WI38 (cell line): ENCODE data around the gene PARP12.

Source experiments
- H3K4me3 ChIP-seq: 2 replicates; pipeline ENCODE4 v1.5.1; 2011; ENCODE audit warnings: low read depth, mild to moderate bottlenecking, control low read depth, low read length
- TF ChIP-seq, protein P1 (sequence below): IDR thresholded peaks from 2 replicates; pipeline ENCODE4 v1.5.1; 2012; ENCODE audit warnings: low read depth, mild to moderate bottlenecking, control low read depth, low read length

Gene PARP12

DNA sequence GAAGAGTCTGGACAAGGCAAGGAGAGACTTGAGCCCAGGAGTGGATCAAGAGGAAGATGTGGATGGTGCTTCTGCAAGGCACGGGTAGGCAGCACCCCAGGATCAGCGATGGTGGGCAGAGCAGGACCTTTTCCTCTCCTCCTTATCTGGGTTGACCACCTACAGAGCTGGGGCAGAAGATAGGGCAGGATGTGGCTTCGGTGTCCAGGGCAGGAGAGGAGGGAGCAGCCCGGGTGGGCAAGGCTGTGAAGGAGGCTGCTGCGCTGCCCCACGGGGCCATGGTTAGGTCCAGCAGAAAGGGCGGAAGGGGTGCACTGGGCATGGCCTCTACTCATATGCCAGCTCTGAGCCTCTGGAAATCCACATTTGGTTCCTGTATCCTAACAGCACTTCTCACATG lies 20.0 kb upstream of the PARP12 start:
- TF ChIP-seq, protein P1, sequence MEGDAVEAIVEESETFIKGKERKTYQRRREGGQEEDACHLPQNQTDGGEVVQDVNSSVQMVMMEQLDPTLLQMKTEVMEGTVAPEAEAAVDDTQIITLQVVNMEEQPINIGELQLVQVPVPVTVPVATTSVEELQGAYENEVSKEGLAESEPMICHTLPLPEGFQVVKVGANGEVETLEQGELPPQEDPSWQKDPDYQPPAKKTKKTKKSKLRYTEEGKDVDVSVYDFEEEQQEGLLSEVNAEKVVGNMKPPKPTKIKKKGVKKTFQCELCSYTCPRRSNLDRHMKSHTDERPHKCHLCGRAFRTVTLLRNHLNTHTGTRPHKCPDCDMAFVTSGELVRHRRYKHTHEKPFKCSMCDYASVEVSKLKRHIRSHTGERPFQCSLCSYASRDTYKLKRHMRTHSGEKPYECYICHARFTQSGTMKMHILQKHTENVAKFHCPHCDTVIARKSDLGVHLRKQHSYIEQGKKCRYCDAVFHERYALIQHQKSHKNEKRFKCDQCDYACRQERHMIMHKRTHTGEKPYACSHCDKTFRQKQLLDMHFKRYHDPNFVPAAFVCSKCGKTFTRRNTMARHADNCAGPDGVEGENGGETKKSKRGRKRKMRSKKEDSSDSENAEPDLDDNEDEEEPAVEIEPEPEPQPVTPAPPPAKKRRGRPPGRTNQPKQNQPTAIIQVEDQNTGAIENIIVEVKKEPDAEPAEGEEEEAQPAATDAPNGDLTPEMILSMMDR: no peak
- no peak overlapping the region for H3K4me3 ChIP-seq

DNA sequence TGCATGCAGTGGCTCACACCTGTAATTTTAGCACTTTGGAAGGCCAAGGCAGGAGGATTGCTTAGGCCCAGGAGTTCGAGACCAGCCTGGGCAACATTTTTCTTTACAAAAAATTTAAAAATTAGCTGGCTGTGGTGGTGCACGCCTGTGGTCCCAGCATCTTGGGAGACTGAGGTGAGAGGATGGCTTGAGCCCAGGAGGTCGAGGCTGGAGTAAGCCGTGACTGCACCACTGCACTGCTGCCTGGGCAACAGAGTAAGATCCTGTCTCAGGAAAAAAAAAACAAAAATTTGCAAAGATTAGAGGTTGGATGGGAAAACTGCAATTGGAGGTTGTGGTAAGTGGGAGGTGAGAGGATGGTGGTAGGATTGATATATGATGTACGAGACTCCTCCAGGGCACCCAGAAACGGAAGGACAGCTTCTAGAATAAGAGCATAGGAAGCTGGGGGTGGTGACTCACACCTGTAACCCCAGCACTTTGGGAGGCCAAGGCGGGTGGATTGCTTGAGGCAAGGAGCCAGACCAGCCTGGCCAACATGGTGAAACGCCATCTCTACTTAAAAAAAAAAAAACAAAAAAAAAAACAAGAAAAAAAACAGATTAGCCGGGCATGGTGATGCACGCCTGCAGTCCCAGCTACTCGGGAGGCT lies 19.1 kb upstream of the PARP12 start:
- TF ChIP-seq, protein P1: no peak
- H3K4me3 ChIP-seq: no peak overlapping the region

DNA sequence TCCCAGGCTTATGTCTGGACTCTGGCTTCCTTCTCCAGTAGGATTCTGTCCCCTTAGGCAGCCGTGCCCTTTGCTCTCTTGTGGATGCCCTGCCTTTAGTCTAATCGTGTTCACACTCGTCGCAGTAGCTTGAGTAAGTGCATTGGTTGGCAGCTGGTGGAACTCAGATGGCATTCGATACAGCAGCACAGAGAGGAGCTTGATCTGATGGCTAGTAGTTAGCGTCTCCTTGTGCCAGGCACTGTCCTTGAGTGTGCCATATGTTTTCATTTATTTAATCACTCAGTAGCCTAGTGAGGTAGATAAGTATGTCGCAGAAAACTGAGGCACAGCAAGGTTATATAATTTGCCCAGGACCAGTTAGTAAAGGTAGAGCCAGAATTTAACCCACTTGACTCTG lies 18.2 kb upstream of the PARP12 start:
- TF ChIP-seq, protein P1: no peak
- H3K4me3 ChIP-seq: no peak overlapping the region

DNA sequence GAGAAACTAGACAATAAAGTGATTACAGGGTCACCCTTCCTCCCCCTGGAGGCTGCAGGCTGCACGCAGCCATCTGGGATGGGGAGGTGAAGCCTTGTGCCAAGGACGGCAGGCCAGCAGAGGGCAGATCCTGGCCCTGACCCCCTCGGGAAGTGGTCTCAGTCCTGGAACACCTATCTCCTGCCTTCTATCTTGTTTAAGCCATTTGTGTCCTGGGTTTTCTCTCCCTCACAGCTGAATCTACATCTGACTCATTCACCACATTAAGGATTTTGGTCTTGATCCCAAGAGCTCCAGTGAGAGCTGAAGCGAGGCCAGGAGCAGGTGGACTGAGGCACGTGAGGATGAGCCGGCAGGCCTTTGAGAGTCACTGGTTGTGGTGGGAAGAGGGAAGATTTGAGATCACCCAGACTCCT lies 16.4 kb upstream of the PARP12 start:
- TF ChIP-seq, protein P1: no peak
- no peak overlapping the region for H3K4me3 ChIP-seq

DNA sequence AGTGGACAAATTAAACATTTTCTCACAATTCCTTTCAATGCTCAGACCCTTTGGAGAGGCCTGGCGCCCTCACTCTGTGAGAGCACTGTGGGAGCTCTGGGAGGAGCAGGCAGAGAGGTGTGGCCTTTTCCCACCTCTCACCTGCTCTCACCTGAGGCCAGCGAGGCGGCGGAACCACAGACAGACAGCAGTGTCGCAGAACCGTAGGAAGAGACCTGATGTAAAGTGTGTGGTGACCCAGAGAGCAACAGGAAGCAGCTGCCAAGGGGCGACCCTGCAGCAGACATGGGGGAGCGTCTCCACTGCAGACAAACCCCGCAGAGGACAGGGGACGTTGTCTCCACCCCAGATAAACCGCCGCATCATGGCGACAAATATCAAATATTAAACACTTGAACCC lies 15.6 kb upstream of the PARP12 start:
- no peak overlapping the region for H3K4me3 ChIP-seq
- TF ChIP-seq, protein P1: no peak

DNA sequence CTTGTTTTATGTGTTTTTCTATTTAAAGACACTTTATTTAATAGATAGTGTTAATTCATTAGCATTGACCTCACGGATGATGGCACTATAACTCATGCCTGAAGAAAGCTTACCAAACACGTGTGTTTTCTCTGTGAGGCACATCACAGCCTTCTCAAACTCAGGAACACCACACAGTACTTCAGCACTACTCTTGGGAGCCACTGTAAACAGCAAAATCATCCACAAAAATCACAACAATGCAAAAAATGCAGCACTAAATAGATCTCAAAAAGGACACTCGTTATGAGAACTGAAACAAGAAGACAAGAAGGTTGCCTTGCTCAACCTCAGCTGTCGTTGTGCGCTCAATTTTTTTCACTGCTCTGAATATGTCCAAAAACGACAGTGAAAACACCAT lies 12.0 kb upstream of the PARP12 start:
- no peak overlapping the region for H3K4me3 ChIP-seq
- TF ChIP-seq, protein P1: no peak

DNA sequence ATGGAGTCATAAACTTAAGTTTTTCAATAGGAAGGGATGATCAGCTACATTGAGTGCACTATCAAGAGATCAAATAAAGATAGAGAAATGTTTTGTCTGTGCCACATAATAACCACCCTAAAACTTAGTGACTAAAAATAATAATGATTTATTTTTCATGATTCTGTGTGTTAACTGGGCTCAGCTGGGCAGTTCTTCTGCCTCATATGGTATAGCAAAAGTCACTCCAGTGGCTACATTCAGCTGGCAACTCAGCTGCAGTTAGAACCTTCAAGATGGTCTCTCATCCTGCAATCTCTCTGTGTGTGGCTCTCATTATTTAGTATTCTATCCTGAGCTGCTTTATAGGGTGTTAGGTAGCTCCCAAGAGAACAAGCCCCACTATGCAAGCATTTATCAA lies 7.8 kb upstream of the PARP12 start:
- TF ChIP-seq, protein P1: no peak
- H3K4me3 ChIP-seq: no peak overlapping the region
